ENCODE results near the gene SGIP1.

GRCh38 chr1:66637146-66637545 lies 103.2 kb downstream of the SGIP1 start:
- no peak for TF ChIP-seq POLR2A (IDR thresholded peaks at IDR 0.05)
- no peak for TF ChIP-seq CTCF (IDR thresholded peaks at IDR 0.05)
